HepG2 (cell line): Measurements from ENCODE around the gene MCM3AP. TPM values are rescaled to one million over a fixed set of nuclear protein-coding genes. Genes with fewer than 3 reads are reported as not detected.

Source experiments
- ATAC-seq: fragments of 200-7000 bp; cut with Tn5 transposase; 3 replicates; pipeline ENCODE4 v1.9.1; 2020; ENCODE audit warnings: mild to moderate bottlenecking, moderate library complexity
- BruUV-seq: library from RNA; stranded (reverse); fragments of 400-500 nt; replicated peaks from 2 replicates; lab custom pipeline; 2021; lab: Mats Ljungman, UMichigan
- CTCF ChIA-PET: fragments of 300-600 bp; formaldehyde crosslinking; extraction: SDS; loops from one replicate; lab custom pipeline; 2021; ENCODE audit warnings: low total read pairs, inconsistent platforms, low intra/inter-chr PET ratio; lab: Yijun Ruan, JAX
- POLR2A ChIA-PET: fragments of 350-600 bp; sonication (Branson Sonifier 250); formaldehyde crosslinking; loops from one replicate; lab custom pipeline; 2020; ENCODE audit warnings: antibody characterized with exemption, inconsistent platforms; lab: Yijun Ruan, JAX
- DNase-seq: peaks from one replicate; pipeline ENCODE4 v3.0.0-alpha.2; 2015; ENCODE audit warnings: low spot score
- FAIRE-seq: peaks from 3 replicates; lab custom pipeline; 2011; peaks lifted over from hg19 to GRCh38; lab: Jason Lieb, UNC
- H2AFZ ChIP-seq: one replicate; pipeline ENCODE4 v1.6.1; 2011; ENCODE audit warnings: low read length, inconsistent platforms
- H3K27ac ChIP-seq: fragments of 300-600 bp; 3 replicates; pipeline ENCODE4 v1.8.0; 2011; ENCODE audit warnings: mixed run types, mild to moderate bottlenecking, mixed read lengths, low read length, inconsistent platforms; ENCODE audit not compliant: insufficient read depth; ENCODE audit errors: extremely low read length
- H3K27me3 ChIP-seq, 2 experiments: fragments of 200-600 bp in 1 of 2; 2 replicates in 1 of 2; 3 replicates in 1 of 2; pipeline versions ENCODE4 v1.6.0 to v1.8.0; 2011; ENCODE audit warnings: low read length in 2 of 2, mild to moderate bottlenecking in 2 of 2, moderate library complexity in 2 of 2, inconsistent platforms in 1 of 2; ENCODE audit not compliant: insufficient read depth in 2 of 2, control insufficient read depth in 1 of 2
- H3K36me3 ChIP-seq, 2 experiments: fragments of 200-600 bp in 1 of 2; replicated peaks in 1 of 2; 2 replicates in 1 of 2; 3 replicates in 1 of 2; pipeline versions ENCODE4 v1.5.1 to v1.8.0; 2011; ENCODE audit warnings: low read length in 2 of 2, inconsistent platforms in 1 of 2; ENCODE audit not compliant: insufficient read depth in 2 of 2, control insufficient read depth in 1 of 2
- H3K4me1 ChIP-seq: 2 replicates; pipeline ENCODE4 v1.5.1; 2012; ENCODE audit warnings: low read length, inconsistent platforms; ENCODE audit not compliant: insufficient read depth
- H3K4me2 ChIP-seq: 2 replicates; pipeline ENCODE4 v1.6.0; 2011; ENCODE audit warnings: low read depth, low read length, inconsistent platforms
- H3K4me3 ChIP-seq, 3 experiments: fragments of 200-600 bp in 1 of 3; sonication (generic), shearing (Covaris generic) in 1 of 3; replicated peaks in 1 of 3; 2 replicates each; pipeline ENCODE4 v1.5.1; 2011 to 2016; ENCODE audit warnings: low read length in 3 of 3, inconsistent platforms in 2 of 3, low read depth in 2 of 3, mild to moderate bottlenecking in 2 of 3, control low read depth in 1 of 3, mixed read lengths in 1 of 3; ENCODE audit not compliant: insufficient read depth in 1 of 3
- H3K79me2 ChIP-seq: one replicate; pipeline ENCODE4 v1.6.1; 2011; ENCODE audit warnings: low read length, inconsistent platforms; ENCODE audit not compliant: insufficient read depth
- H3K9ac ChIP-seq: 2 replicates; pipeline ENCODE4 v1.6.0; 2011; ENCODE audit warnings: mild to moderate bottlenecking, low read depth, low read length, inconsistent platforms; ENCODE audit not compliant: insufficient read depth
- H3K9me3 ChIP-seq: 2 replicates; pipeline ENCODE4 v1.5.1; 2012; ENCODE audit warnings: mild to moderate bottlenecking, low read length
- H4K20me1 ChIP-seq: 2 replicates; pipeline ENCODE4 v1.6.0; 2011; ENCODE audit warnings: inconsistent platforms, mild to moderate bottlenecking, low read length, moderate library complexity; ENCODE audit not compliant: insufficient read depth
- AGO2 ChIP-seq: fragments of 200-400 bp; formaldehyde crosslinking; optimal IDR thresholded peaks from 2 replicates; pipeline ENCODE3; 2017; ENCODE audit warnings: mild to moderate bottlenecking, low read depth, low read length, moderate library complexity
- CTCF ChIP-seq: sonication (generic); formaldehyde crosslinking; IDR thresholded peaks from 2 replicates; pipeline ENCODE4 v1.5.0; 2020; ENCODE audit warnings: mild to moderate bottlenecking, missing genetic modification reagents, moderate library complexity
- MTERF4 ChIP-seq: sonication (generic); formaldehyde crosslinking; IDR thresholded peaks from 2 replicates; pipeline ENCODE4 v1.8.0; 2023; ENCODE audit warnings: mild to moderate bottlenecking, missing genetic modification reagents
- NFE2L2 ChIP-seq: fragments of 150-350 bp; IDR thresholded peaks from 2 replicates; pipeline ENCODE4 v1.6.1; 2014; ENCODE audit warnings: low read length
- NFKBIZ ChIP-seq: IDR thresholded peaks from 2 replicates; pipeline ENCODE4 v1.6.1; 2018; ENCODE audit warnings: missing genetic modification reagents, missing compliant biosample characterization
- STAG1 ChIP-seq: sonication (generic); formaldehyde crosslinking; IDR thresholded peaks from 2 replicates; pipeline ENCODE4 v1.4.0; 2020; ENCODE audit warnings: missing genetic modification reagents
- THAP11 ChIP-seq: IDR thresholded peaks from 2 replicates; pipeline ENCODE4 v1.6.1; 2016; ENCODE audit warnings: missing biosample characterization, missing genetic modification reagents
- ZBTB33 ChIP-seq: sonication (generic); formaldehyde crosslinking; IDR thresholded peaks from 2 replicates; pipeline ENCODE4 v1.4.0; 2020; ENCODE audit warnings: missing genetic modification reagents
- ZFP91 ChIP-seq: sonication (generic); formaldehyde crosslinking; IDR thresholded peaks from 2 replicates; pipeline ENCODE4 v1.9.0; 2022; ENCODE audit warnings: missing genetic modification reagents, mild to moderate bottlenecking, borderline replicate concordance
- ZNF24 ChIP-seq: fragments of 450-650 bp; IDR thresholded peaks from 2 replicates; pipeline ENCODE4 v1.6.1; 2017; ENCODE audit warnings: antibody characterized with exemption, mild to moderate bottlenecking
- ZNF687 ChIP-seq: sonication (generic); formaldehyde crosslinking; IDR thresholded peaks from 2 replicates; pipeline ENCODE4 v1.5.1; 2020; ENCODE audit warnings: mild to moderate bottlenecking, missing genetic modification reagents, moderate library complexity
- WGBS: methylation state at CpG from one replicate; pipeline ENCODE4 v1.1.6; 2017; ENCODE audit warnings: low lambda C conversion rate; 5-methylcytosine and 5-hydroxymethylcytosine counted together
- in situ Hi-C: cut with HindIII; loops from 2 replicates; pipeline ENCODE4 v1.10.0; 2017; ENCODE audit warnings: low pct_unique_long_range_greater_than_20kb; ENCODE audit not compliant: extremely low pct_ligation_motif_present
- intact Hi-C: fragments of 100-400 bp; cut with micrococcal nuclease; formaldehyde crosslinking; loops from one replicate; pipeline ENCODE4 v1.10.0; 2022; ENCODE audit not compliant: unreplicated experiment
- polyA plus RNA-seq, 8 experiments: library from polyadenylated mRNA; depleted of rRNA in 3 of 8; stranded (reverse) in 7 of 8; unstranded in 1 of 8; fragments of >200 nt; fragmentation: Illumina TruSeq in 4 of 8; extraction: Trizol in 4 of 8; gene quantifications; 2 replicates each; pipeline versions ENCODE4 v1.2.1 to v1.2.3, GENCODE V29; 2011 to 2016; ENCODE audit warnings: low read depth in 4 of 8, missing spikeins in 1 of 8, mixed read lengths in 1 of 8; ENCODE audit not compliant: insufficient read depth in 1 of 8
- total RNA-seq, 5 experiments: library from RNA; depleted of rRNA; stranded (reverse); fragments of >200 nt; fragmentation: Illumina TruSeq; extraction: Trizol; gene quantifications; 2 replicates each; pipeline ENCODE4 v1.2.3, GENCODE V29; 2016; ENCODE audit warnings: low read depth in 1 of 5

The MCM3AP gene
- total and polyA plus RNA-seq, 2 of the 13 experiments (the other 11 are each of a cell fraction or from before 2014, with no cell fraction given): 27.0 to 54.7 TPM

- FAIRE-seq (no peak), ATAC-seq (no peak), DNase-seq (no peak)
- intact Hi-C loops: no loop called here
- Histone ChIP-seq H3K27me3 (no peaks in the 10 kb centered on the region), H3K9ac (no peak overlapping the region), H3K9me3 (no peaks in the 10 kb centered on the region), H3K36me3 (peaks cover 27 to 84% of the 10 kb centered on the region in 2 experiments), H3K4me1 (no peaks in the 10 kb centered on the region), H3K4me3 (no peak overlapping the region), H3K79me2 (no peaks in the 10 kb centered on the region), H4K20me1 (no peaks in the 10 kb centered on the region), H3K27ac (no peak overlapping the region), H2AFZ (no peak overlapping the region), H3K4me2 (no peak overlapping the region)
- TSS peak; percentile 44 for BruUV-seq
- ChIA-PET POLR2A (no interaction called here), CTCF (no interaction called here)
- in situ Hi-C loops: no loop called here
- TF ChIP-seq NFE2L2 (no peak), ZNF24 (no peak), STAG1 (CRISPR knock-in tag) (peak; percentile 49), MTERF4 (CRISPR knock-in tag) (no peak), ZBTB33 (CRISPR knock-in tag) (peak; percentile 87), CTCF (peak; percentile 53; the same call in 1 of the 2 replicates), NFKBIZ (CRISPR knock-in tag) (no peak), THAP11 (CRISPR knock-in tag) (no peak), AGO2 (peak; percentile 25), ZNF687 (peak; percentile 27; the same call in 1 of the 2 replicates), ZFP91 (CRISPR knock-in tag) (peak; percentile 40; the same call in 1 of the 2 replicates)
- WGBS: 93% methylated on average over 9 of the region's 16 CpGs
These were observed 74.9 kb downstream of the MCM3AP start for GRCh38 chr21:46210378-46211136.
